ENCODE data around the gene ABCA1.

Gene ABCA1

DNA sequence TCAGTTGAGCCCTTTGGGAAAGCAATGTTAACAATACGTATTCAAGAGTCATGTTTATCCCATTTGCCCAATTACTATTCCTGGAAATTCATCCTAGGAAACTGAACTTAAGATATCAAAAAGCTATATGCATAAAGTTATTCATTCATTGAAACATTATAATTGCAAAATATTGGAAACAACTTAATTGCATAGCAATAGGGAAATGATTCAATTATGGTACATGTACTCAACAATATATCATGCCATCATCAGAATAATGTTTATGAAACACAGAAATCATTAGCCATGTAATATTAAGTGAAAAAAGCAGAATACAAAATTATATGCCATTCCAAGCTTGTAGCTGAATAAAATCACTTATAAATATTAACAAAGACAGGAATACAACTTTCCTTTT, 35.3 kb downstream of the ABCA1 start:
- TF ChIP-seq EZH2phosphoT487 (IDR thresholded peaks at IDR 0.05; ENCODE audit: low read depth): no peak
- no peak overlapping the region for H3K9ac ChIP-seq (ENCODE audit: low read length)
- H3K4me3 ChIP-seq (ENCODE audit: low read length): no peak overlapping the region
- H4K20me1 ChIP-seq (ENCODE audit: insufficient read depth, low read length): no peaks in the 10 kb centered on the region
- H3K27ac ChIP-seq (ENCODE audit: low read length): no peak overlapping the region
- no peaks in the 10 kb centered on the region for H3K36me3 ChIP-seq (replicated peaks; ENCODE audit: low read depth, low read length)
- no peaks in the 10 kb centered on the region for H3K4me1 ChIP-seq (ENCODE audit: low read length)
- H3K9me3 ChIP-seq (ENCODE audit: insufficient read depth, low read length): no peaks in the 10 kb centered on the region
- no peak overlapping the region for H3K4me2 ChIP-seq (ENCODE audit: low read length)
- H3K27me3 ChIP-seq (ENCODE audit: low read depth, low read length): no peaks in the 10 kb centered on the region; the same call in 1 of the 2 replicates
- H2AFZ ChIP-seq (ENCODE audit: low read depth, low read length): no peak overlapping the region
- H3K79me2 ChIP-seq (ENCODE audit: low read length): no peaks in the 10 kb centered on the region

DNA sequence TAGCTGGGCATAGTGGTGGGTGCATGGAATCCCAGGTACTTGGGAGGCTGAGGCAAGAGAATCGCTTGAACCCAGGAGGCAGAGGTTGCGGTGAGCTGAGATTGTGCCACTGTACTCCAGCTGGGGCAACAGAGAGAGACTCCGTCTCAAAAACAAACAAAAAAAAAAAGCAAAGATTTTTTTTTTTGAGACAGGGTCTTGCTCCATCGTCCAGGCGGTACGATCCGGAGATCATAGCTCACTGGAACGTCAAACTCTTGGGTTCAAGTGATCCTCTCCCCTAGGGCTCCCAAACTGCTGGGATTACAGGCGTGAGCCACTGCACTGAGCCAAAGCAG, 37.6 kb downstream of the ABCA1 start:
- TF ChIP-seq, protein P1, sequence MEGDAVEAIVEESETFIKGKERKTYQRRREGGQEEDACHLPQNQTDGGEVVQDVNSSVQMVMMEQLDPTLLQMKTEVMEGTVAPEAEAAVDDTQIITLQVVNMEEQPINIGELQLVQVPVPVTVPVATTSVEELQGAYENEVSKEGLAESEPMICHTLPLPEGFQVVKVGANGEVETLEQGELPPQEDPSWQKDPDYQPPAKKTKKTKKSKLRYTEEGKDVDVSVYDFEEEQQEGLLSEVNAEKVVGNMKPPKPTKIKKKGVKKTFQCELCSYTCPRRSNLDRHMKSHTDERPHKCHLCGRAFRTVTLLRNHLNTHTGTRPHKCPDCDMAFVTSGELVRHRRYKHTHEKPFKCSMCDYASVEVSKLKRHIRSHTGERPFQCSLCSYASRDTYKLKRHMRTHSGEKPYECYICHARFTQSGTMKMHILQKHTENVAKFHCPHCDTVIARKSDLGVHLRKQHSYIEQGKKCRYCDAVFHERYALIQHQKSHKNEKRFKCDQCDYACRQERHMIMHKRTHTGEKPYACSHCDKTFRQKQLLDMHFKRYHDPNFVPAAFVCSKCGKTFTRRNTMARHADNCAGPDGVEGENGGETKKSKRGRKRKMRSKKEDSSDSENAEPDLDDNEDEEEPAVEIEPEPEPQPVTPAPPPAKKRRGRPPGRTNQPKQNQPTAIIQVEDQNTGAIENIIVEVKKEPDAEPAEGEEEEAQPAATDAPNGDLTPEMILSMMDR (IDR thresholded peaks at IDR 0.05; ENCODE audit: low read depth, low read length): no peak
- TF ChIP-seq EZH2phosphoT487 (IDR thresholded peaks at IDR 0.05; ENCODE audit: low read depth): no peak
- H2AFZ ChIP-seq (ENCODE audit: low read depth, low read length): no peak overlapping the region
- no peak overlapping the region for H3K4me2 ChIP-seq (ENCODE audit: low read length)
- no peak overlapping the region for H3K27ac ChIP-seq (ENCODE audit: low read length)
- H3K4me3 ChIP-seq (ENCODE audit: low read length): no peak overlapping the region
- no peak overlapping the region for H3K9ac ChIP-seq (ENCODE audit: low read length)
- H3K36me3 ChIP-seq (replicated peaks; ENCODE audit: low read depth, low read length): no peaks in the 10 kb centered on the region
- H3K4me1 ChIP-seq (ENCODE audit: low read length): no peaks in the 10 kb centered on the region
- H3K79me2 ChIP-seq (ENCODE audit: low read length): no peaks in the 10 kb centered on the region
- H3K9me3 ChIP-seq (ENCODE audit: insufficient read depth, low read length): no peaks in the 10 kb centered on the region
- H4K20me1 ChIP-seq (ENCODE audit: insufficient read depth, low read length): no peaks in the 10 kb centered on the region
- H3K27me3 ChIP-seq (ENCODE audit: low read depth, low read length): no peaks in the 10 kb centered on the region

DNA sequence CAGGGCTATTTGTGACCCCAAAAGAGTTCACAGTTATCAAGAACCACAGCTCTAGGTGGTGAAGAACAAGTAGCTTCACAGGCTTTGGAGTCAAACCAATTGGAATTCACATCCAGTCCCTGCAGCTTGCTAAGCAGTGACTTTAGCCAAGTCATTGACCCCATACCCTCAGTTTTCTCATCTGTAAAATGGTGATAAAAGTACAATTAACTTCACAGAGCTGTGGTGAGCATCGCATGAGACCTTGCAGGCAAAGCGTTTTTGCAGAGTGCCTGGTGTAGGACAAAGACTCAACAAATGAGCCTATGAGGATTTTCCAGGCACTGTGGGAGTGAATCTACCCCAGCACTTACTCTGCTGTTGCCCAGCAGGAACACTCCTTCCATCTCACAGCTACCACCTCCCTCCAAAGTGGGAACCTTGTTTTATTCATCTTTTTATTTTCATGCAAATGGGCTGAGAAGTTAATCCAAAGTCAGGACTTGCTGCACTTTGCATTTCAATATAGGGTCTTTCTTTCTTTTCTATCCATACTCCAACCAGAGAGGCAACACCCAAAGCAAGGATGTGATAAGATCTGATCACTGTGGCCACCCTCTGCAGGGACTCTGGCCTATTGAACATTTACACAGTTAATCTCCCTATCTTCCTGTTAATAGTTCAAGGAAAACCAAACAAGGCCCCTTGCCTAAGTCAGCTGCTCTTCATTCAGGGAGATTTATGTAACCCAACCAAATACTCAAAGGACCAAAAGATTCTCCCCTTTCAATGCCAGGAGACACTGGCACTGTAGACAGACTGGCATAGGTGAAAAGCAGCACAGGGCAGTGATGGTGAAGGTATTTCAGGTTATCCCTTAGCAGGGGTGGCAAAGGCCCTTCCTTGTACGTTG, 41.9 kb downstream of the ABCA1 start:
- Histone ChIP-seq H3K9me3 (ENCODE audit: insufficient read depth, low read length) (no peaks in the 10 kb centered on the region), H3K4me1 (ENCODE audit: low read length) (no peaks in the 10 kb centered on the region), H2AFZ (ENCODE audit: low read depth, low read length) (no peak overlapping the region), H3K27me3 (ENCODE audit: low read depth, low read length) (no peaks in the 10 kb centered on the region), H3K27ac (ENCODE audit: low read length) (no peak overlapping the region), H4K20me1 (ENCODE audit: insufficient read depth, low read length) (no peaks in the 10 kb centered on the region), H3K4me3 (ENCODE audit: low read length) (no peak overlapping the region), H3K4me2 (ENCODE audit: low read length) (no peak overlapping the region), H3K79me2 (ENCODE audit: low read length) (no peaks in the 10 kb centered on the region), H3K36me3 (replicated peaks; ENCODE audit: low read depth, low read length) (no peaks in the 10 kb centered on the region), H3K9ac (ENCODE audit: low read length) (no peak overlapping the region)
- TF ChIP-seq, protein P1 (IDR thresholded peaks at IDR 0.05; ENCODE audit: low read depth, low read length): no peak
- no peak for TF ChIP-seq EZH2phosphoT487 (IDR thresholded peaks at IDR 0.05; ENCODE audit: low read depth)

DNA sequence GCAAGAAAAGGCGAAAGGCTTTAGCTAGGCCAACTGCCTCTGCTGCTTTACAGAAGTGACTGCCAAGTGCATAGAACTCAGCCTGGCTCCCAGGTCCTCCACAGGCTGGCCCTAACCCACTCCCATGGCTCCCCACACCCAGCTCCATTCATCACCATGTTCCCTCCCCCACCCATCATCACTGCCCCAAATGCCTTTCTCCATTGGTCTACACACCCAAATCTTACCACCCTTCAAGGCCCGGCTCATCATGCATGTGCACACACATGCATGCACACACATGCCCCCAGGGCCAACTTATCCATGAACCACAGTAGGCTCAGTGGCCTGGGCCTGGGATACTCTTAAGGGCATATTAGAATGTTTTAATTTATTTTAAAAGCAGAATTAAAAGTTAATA, 44.8 kb downstream of the ABCA1 start:
- TF ChIP-seq, protein P1 (IDR thresholded peaks at IDR 0.05; ENCODE audit: low read depth, low read length): no peak
- TF ChIP-seq EZH2phosphoT487 (IDR thresholded peaks at IDR 0.05; ENCODE audit: low read depth): no peak
- Histone ChIP-seq H3K79me2 (ENCODE audit: low read length) (no peaks in the 10 kb centered on the region), H3K27me3 (ENCODE audit: low read depth, low read length) (no peaks in the 10 kb centered on the region), H3K9me3 (ENCODE audit: insufficient read depth, low read length) (no peaks in the 10 kb centered on the region), H2AFZ (ENCODE audit: low read depth, low read length) (no peak overlapping the region), H4K20me1 (ENCODE audit: insufficient read depth, low read length) (no peaks in the 10 kb centered on the region), H3K4me2 (ENCODE audit: low read length) (no peak overlapping the region), H3K4me1 (ENCODE audit: low read length) (no peaks in the 10 kb centered on the region), H3K4me3 (ENCODE audit: low read length) (no peak overlapping the region), H3K9ac (ENCODE audit: low read length) (no peak overlapping the region), H3K36me3 (replicated peaks; ENCODE audit: low read depth, low read length) (no peaks in the 10 kb centered on the region), H3K27ac (ENCODE audit: low read length) (no peak overlapping the region)

All from OCI-LY3 (cell line).